Sigmoid colon (tissue), 4 donors: ENCODE data around the gene PLEKHA8.
A peak's percentile ranks its signal among the peaks of the same experiment; 100 is the strongest.

ENCODE experiments used
- CTCF ChIP-seq, 4 experiments: fragments of 450-650 bp in 3 of 4; fragments of 200-600 bp in 1 of 4; IDR thresholded peaks; one replicate each; pipeline ENCODE4 v1.5.1; 2016 to 2019; ENCODE audit warnings: antibody characterized with exemption in 4 of 4, mild to moderate bottlenecking in 3 of 4, moderate library complexity in 2 of 4
- POLR2A ChIP-seq, 2 donors: fragments of 450-650 bp; IDR thresholded peaks; one replicate each; pipeline ENCODE4 v1.6.1; 2016; ENCODE audit warnings: antibody characterized with exemption in 2 of 2, mild to moderate bottlenecking in 2 of 2, moderate library complexity in 2 of 2
- POLR2AphosphoS5 ChIP-seq, 4 donors: sonication (generic); formaldehyde crosslinking; IDR thresholded peaks; one replicate each; pipeline ENCODE4 v1.6.1; 2017; ENCODE audit warnings: antibody characterized with exemption in 4 of 4

- no peak for TF ChIP-seq CTCF (IDR thresholded peaks at IDR 0.05)
- peak in 2 of 4 donors; percentile 34 for TF ChIP-seq POLR2AphosphoS5 (IDR thresholded peaks at IDR 0.05)
- no peak for TF ChIP-seq POLR2A (IDR thresholded peaks at IDR 0.05)
Observed at GRCh38 chr7:30038196-30038980, 10.2 kb downstream of the PLEKHA8 start.
